Neural progenitor cell (in vitro differentiated cells): ENCODE data around the gene OGFOD2. TPM values are rescaled to one million over a fixed set of nuclear protein-coding genes. Genes with fewer than 3 reads are reported as not detected.

Experiments
- DNase-seq: peaks from one replicate; pipeline ENCODE4 v3.0.0-alpha.2; 2016; ENCODE audit warnings: low spot score
- H2AFZ ChIP-seq: fragments of 200-600 bp; sonication (generic); replicated peaks from 2 replicates; pipeline ENCODE4 v1.6.1; 2016; ENCODE audit warnings: antibody characterized with exemption
- H3F3A ChIP-seq: fragments of 200-600 bp; sonication (generic); 2 replicates; pipeline ENCODE4 v1.6.1; 2016; ENCODE audit warnings: antibody characterized with exemption, low read depth
- H3K27ac ChIP-seq: fragments of 200-600 bp; sonication (generic); 2 replicates; pipeline ENCODE4 v1.5.1; 2016; ENCODE audit warnings: mild to moderate bottlenecking
- H3K27me3 ChIP-seq: fragments of 200-600 bp; sonication (generic); 2 replicates; pipeline ENCODE4 v1.6.1; 2016; ENCODE audit warnings: mild to moderate bottlenecking, moderate library complexity
- H3K36me3 ChIP-seq: fragments of 200-600 bp; sonication (generic); 2 replicates; pipeline ENCODE4 v1.5.1; 2016
- H3K4me1 ChIP-seq: fragments of 200-600 bp; sonication (generic); 2 replicates; pipeline ENCODE4 v1.6.1; 2016; ENCODE audit warnings: mixed run types
- H3K4me2 ChIP-seq: fragments of 200-600 bp; sonication (generic); 2 replicates; pipeline ENCODE4 v1.6.1; 2016
- H3K4me3 ChIP-seq: fragments of 200-600 bp; sonication (generic); 2 replicates; pipeline ENCODE4 v1.5.1; 2016
- H3K79me2 ChIP-seq: fragments of 200-600 bp; sonication (generic); 2 replicates; pipeline ENCODE4 v1.6.1; 2016; ENCODE audit warnings: low read depth
- H3K9ac ChIP-seq: fragments of 200-600 bp; sonication (generic); 2 replicates; pipeline ENCODE4 v1.6.1; 2016
- H3K9me3 ChIP-seq: fragments of 200-600 bp; sonication (generic); 2 replicates; pipeline ENCODE4 v1.5.1; 2016; ENCODE audit warnings: low read depth
- H4K20me1 ChIP-seq: fragments of 200-600 bp; sonication (generic); 2 replicates; pipeline ENCODE4 v1.6.1; 2016; ENCODE audit warnings: low read depth
- H3K27ac Mint-ChIP-seq: 3 replicates; pipeline ENCODE4 v1.8.0; 2021; ENCODE audit warnings: mixed read lengths
- H3K27me3 Mint-ChIP-seq: 2 replicates; pipeline ENCODE4 v1.8.0; 2022; ENCODE audit warnings: low read depth, mild to moderate bottlenecking, inconsistent platforms, moderate library complexity, mixed read lengths; ENCODE audit not compliant: insufficient read depth
- H3K36me3 Mint-ChIP-seq: 3 replicates; pipeline ENCODE4 v1.8.0; 2021; ENCODE audit warnings: mixed read lengths
- H3K4me1 Mint-ChIP-seq: 3 replicates; pipeline ENCODE4 v1.8.0; 2021; ENCODE audit warnings: mixed read lengths
- H3K4me3 Mint-ChIP-seq: 3 replicates; pipeline ENCODE4 v1.8.0; 2021; ENCODE audit warnings: mild to moderate bottlenecking, moderate library complexity, mixed read lengths
- H3K9me3 Mint-ChIP-seq: 3 replicates; pipeline ENCODE4 v1.8.0; 2020; ENCODE audit warnings: mixed read lengths
- EZH2 ChIP-seq: fragments of 200-600 bp; sonication (generic); IDR thresholded peaks from 2 replicates; pipeline ENCODE4 v1.6.1; 2017; ENCODE audit warnings: antibody characterized with exemption, mild to moderate bottlenecking, moderate library complexity
- EZH2phosphoT487 ChIP-seq: fragments of 200-600 bp; sonication (generic); IDR thresholded peaks from 2 replicates; pipeline ENCODE4 v1.6.1; 2017; ENCODE audit warnings: antibody characterized with exemption
- microRNA-seq: library from miRNA; unstranded; fragments of <30 nt; microRNA quantifications from one replicate; pipeline ENCODE4, GENCODE V29; 2016
- small RNA-seq: library from RNA; depleted of rRNA; stranded (forward); fragments of <200 nt; gene quantifications from one replicate; pipeline ENCODE3, GENCODE V24; 2015
- total RNA-seq: library from RNA; depleted of rRNA; stranded (reverse); fragments of >200 nt; gene quantifications from 2 replicates; pipeline ENCODE4 v1.2.3, GENCODE V29; 2015; ENCODE audit warnings: low replicate concordance
- TF ChIP-seq, protein P1 (sequence below): fragments of 200-600 bp; sonication (generic); IDR thresholded peaks from 2 replicates; pipeline ENCODE4 v1.5.1; 2017; ENCODE audit warnings: antibody characterized with exemption, mild to moderate bottlenecking

Gene OGFOD2
- total RNA-seq, 1 donor from 2014 or later, result 9.9 TPM

GRCh38 chr12:123027726-123028445, 52.8 kb downstream of the OGFOD2 start:
- H3K9ac ChIP-seq, result no peak overlapping the region
- H3K36me3 ChIP-seq, result no peaks in the 10 kb centered on the region
- peaks cover 6% of the 10 kb centered on the region for H3K4me1 ChIP-seq
- Mint-ChIP-seq H3K36me3 (no peaks in the 10 kb centered on the region), H3K9me3 (no peaks in the 10 kb centered on the region), H3K4me3 (peak overlapping the region; percentile 38), H3K27ac (peak overlapping the region; percentile 42), H3K27me3 (peaks cover 2% of the 10 kb centered on the region), H3K4me1 (peaks cover 6% of the 10 kb centered on the region)
- no peak overlapping the region for H3K27ac ChIP-seq
- no peak overlapping the region for H3K4me2 ChIP-seq
- H4K20me1 ChIP-seq, result no peaks in the 10 kb centered on the region
- no peaks in the 10 kb centered on the region for H3F3A ChIP-seq
- no peaks in the 10 kb centered on the region for H3K9me3 ChIP-seq
- H3K4me3 ChIP-seq, result no peak overlapping the region
- H2AFZ ChIP-seq, result no peak overlapping the region
- no peaks in the 10 kb centered on the region for H3K27me3 ChIP-seq
- H3K79me2 ChIP-seq, result no peaks in the 10 kb centered on the region
- DNase-seq, result no peak
- TF ChIP-seq EZH2phosphoT487, result no peak
- TF ChIP-seq, protein P1, sequence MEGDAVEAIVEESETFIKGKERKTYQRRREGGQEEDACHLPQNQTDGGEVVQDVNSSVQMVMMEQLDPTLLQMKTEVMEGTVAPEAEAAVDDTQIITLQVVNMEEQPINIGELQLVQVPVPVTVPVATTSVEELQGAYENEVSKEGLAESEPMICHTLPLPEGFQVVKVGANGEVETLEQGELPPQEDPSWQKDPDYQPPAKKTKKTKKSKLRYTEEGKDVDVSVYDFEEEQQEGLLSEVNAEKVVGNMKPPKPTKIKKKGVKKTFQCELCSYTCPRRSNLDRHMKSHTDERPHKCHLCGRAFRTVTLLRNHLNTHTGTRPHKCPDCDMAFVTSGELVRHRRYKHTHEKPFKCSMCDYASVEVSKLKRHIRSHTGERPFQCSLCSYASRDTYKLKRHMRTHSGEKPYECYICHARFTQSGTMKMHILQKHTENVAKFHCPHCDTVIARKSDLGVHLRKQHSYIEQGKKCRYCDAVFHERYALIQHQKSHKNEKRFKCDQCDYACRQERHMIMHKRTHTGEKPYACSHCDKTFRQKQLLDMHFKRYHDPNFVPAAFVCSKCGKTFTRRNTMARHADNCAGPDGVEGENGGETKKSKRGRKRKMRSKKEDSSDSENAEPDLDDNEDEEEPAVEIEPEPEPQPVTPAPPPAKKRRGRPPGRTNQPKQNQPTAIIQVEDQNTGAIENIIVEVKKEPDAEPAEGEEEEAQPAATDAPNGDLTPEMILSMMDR, result no peak
- TF ChIP-seq EZH2, result no peak

GRCh38 chr12:123028475-123028874, 53.4 kb downstream of the OGFOD2 start:
- Histone ChIP-seq H3K36me3 (no peaks in the 10 kb centered on the region), H3F3A (no peaks in the 10 kb centered on the region), H3K27ac (no peak overlapping the region), H3K27me3 (no peaks in the 10 kb centered on the region), H3K4me2 (no peak overlapping the region), H3K4me1 (peaks cover 6% of the 10 kb centered on the region), H3K4me3 (no peak overlapping the region), H3K9me3 (no peaks in the 10 kb centered on the region), H3K9ac (no peak overlapping the region), H4K20me1 (no peaks in the 10 kb centered on the region), H2AFZ (no peak overlapping the region), H3K79me2 (no peaks in the 10 kb centered on the region)
- H3K27me3 Mint-ChIP-seq, result peaks cover 2% of the 10 kb centered on the region
- H3K4me1 Mint-ChIP-seq, result peaks cover 6% of the 10 kb centered on the region
- TF ChIP-seq EZH2 (no peak), EZH2phosphoT487 (no peak)
- TF ChIP-seq, protein P1, result no peak
- no peak overlapping the region for H3K4me3 Mint-ChIP-seq
- no peak for DNase-seq
- H3K27ac Mint-ChIP-seq, result no peak overlapping the region
- no peaks in the 10 kb centered on the region for H3K36me3 Mint-ChIP-seq
- no peaks in the 10 kb centered on the region for H3K9me3 Mint-ChIP-seq

GRCh38 chr12:123029550-123029949, 54.5 kb downstream of the OGFOD2 start:
- no peaks in the 10 kb centered on the region for H4K20me1 ChIP-seq
- H3K9me3 ChIP-seq, result no peaks in the 10 kb centered on the region
- Mint-ChIP-seq H3K4me3 (no peak overlapping the region), H3K9me3 (no peaks in the 10 kb centered on the region), H3K4me1 (peaks cover 6% of the 10 kb centered on the region), H3K27me3 (peaks cover 2% of the 10 kb centered on the region), H3K27ac (no peak overlapping the region), H3K36me3 (peaks cover 2% of the 10 kb centered on the region)
- DNase-seq, result no peak
- no peaks in the 10 kb centered on the region for H3K36me3 ChIP-seq
- H3K4me1 ChIP-seq, result peaks cover 6% of the 10 kb centered on the region
- no peak overlapping the region for H3K4me3 ChIP-seq
- H2AFZ ChIP-seq, result no peak overlapping the region
- no peaks in the 10 kb centered on the region for H3F3A ChIP-seq
- no peaks in the 10 kb centered on the region for H3K27me3 ChIP-seq
- no peak overlapping the region for H3K9ac ChIP-seq
- H3K4me2 ChIP-seq, result no peak overlapping the region
- TF ChIP-seq EZH2 (no peak), EZH2phosphoT487 (no peak)
- TF ChIP-seq, protein P1, result no peak
- H3K79me2 ChIP-seq, result no peaks in the 10 kb centered on the region
- H3K27ac ChIP-seq, result no peak overlapping the region

Small RNA genes lying within 50 kb of the gene (microRNA-seq; reads per million reads assigned to microRNA genes)
- not detected for gene MIR4304

Small RNA genes lying within 50 kb of the gene (small RNA-seq; reads per million reads assigned to genes)
- not detected for gene ARL6IP4
- not detected for gene MIR4304

Other genes with a start within 250 kb of the OGFOD2 start
- gene HCAR1, start 244.4 kb upstream of the OGFOD2 start, total RNA-seq, result 0.06 TPM in 1 of 2 replicates, not detected in the other
- gene DENR, start 222.4 kb upstream of the OGFOD2 start, total RNA-seq, result 52.9 and 100.0 TPM in 2 replicates
- 0.79 and 0.81 TPM in 2 replicates for gene CCDC62, start 200.7 kb upstream of the OGFOD2 start, total RNA-seq
- gene HIP1R, start 139.8 kb upstream of the OGFOD2 start, total RNA-seq, result 19.3 and 25.6 TPM in 2 replicates
- gene VPS37B, start 79.1 kb upstream of the OGFOD2 start, total RNA-seq, result 19.4 and 23.9 TPM in 2 replicates
- gene ABCB9, start 8.8 kb upstream of the OGFOD2 start, total RNA-seq, result 1.9 and 5.3 TPM in 2 replicates
- gene ARL6IP4, start 5.4 kb downstream of the OGFOD2 start, total RNA-seq, result 83.8 and 143 TPM in 2 replicates
- gene PITPNM2, start 175.8 kb downstream of the OGFOD2 start, total RNA-seq, result 0.56 and 1.2 TPM in 2 replicates